IMR-90 (cell line): Measurements from ENCODE around the gene CHPF2. TPM values are rescaled to one million over a fixed set of nuclear protein-coding genes. Genes with fewer than 3 reads are reported as not detected.

Experiments used
- ATAC-seq: fragments of 200-7000 bp; cut with Tn5 transposase; 2 replicates; pipeline ENCODE4 v1.9.1; 2020; ENCODE audit warnings: low read depth, mild to moderate bottlenecking, moderate library complexity
- BruUV-seq: library from RNA; stranded (reverse); fragments of 400-500 nt; replicated peaks from 2 replicates; lab custom pipeline; 2021; lab: Mats Ljungman, UMichigan
- CTCF ChIA-PET: fragments of 300-600 bp; formaldehyde crosslinking; extraction: SDS; loops from one replicate; lab custom pipeline; 2021; ENCODE audit warnings: antibody characterized with exemption; lab: Yijun Ruan, JAX
- POLR2A ChIA-PET: fragments of 300-600 bp; sonication (Branson Sonifier 250); formaldehyde crosslinking; loops from one replicate; lab custom pipeline; 2022; ENCODE audit warnings: antibody characterized with exemption; ENCODE audit not compliant: unreplicated experiment; lab: Charles Lee
- DNase-seq: peaks from one replicate; pipeline ENCODE4 v3.0.0; 2013
- H2AFZ ChIP-seq: replicated peaks from 2 replicates; pipeline ENCODE3; 2013; ENCODE audit warnings: low read length, mild to moderate bottlenecking; ENCODE audit not compliant: poor library complexity
- H2AK5ac ChIP-seq: 2 replicates; pipeline ENCODE4 v1.6.1; 2013; ENCODE audit warnings: low read depth, low read length, inconsistent platforms
- H2AK9ac ChIP-seq: replicated peaks from 2 replicates; pipeline ENCODE3; 2013; ENCODE audit warnings: mild to moderate bottlenecking, low read depth, low read length, moderate library complexity; ENCODE audit not compliant: poor library complexity
- H2BK120ac ChIP-seq: 2 replicates; pipeline ENCODE4 v1.6.1; 2013; ENCODE audit warnings: low read depth, low read length, inconsistent platforms
- H2BK15ac ChIP-seq: 3 replicates; pipeline ENCODE4 v1.6.1; 2013; ENCODE audit warnings: low read depth, low read length, inconsistent platforms
- H2BK20ac ChIP-seq: 2 replicates; pipeline ENCODE4 v1.6.1; 2013; ENCODE audit warnings: low read depth, mild to moderate bottlenecking, inconsistent platforms, low read length, moderate library complexity
- H2BK5ac ChIP-seq: 2 replicates; pipeline ENCODE4 v1.6.1; 2013; ENCODE audit warnings: mild to moderate bottlenecking, low read depth, low read length, inconsistent platforms; ENCODE audit not compliant: poor library complexity, severe bottlenecking
- H3K14ac ChIP-seq: replicated peaks from 2 replicates; pipeline ENCODE4 v1.6.1; 2013; ENCODE audit warnings: low read depth, low read length, inconsistent platforms
- H3K18ac ChIP-seq: 2 replicates; pipeline ENCODE4 v1.6.1; 2013; ENCODE audit warnings: low read depth, low read length, control low read depth
- H3K23ac ChIP-seq: 2 replicates; pipeline ENCODE4 v1.6.1; 2013; ENCODE audit warnings: low read depth, low read length, inconsistent platforms
- H3K27ac ChIP-seq: 2 replicates; pipeline ENCODE4 v1.5.1; 2013; ENCODE audit warnings: mild to moderate bottlenecking, control low read depth, low read length; ENCODE audit not compliant: insufficient read depth
- H3K27me3 ChIP-seq: 2 replicates; pipeline ENCODE4 v1.6.1; 2013; ENCODE audit warnings: low read length; ENCODE audit not compliant: control insufficient read depth, insufficient read depth
- H3K36me3 ChIP-seq: 2 replicates; pipeline ENCODE4 v1.6.1; 2013; ENCODE audit warnings: low read length, mixed read lengths; ENCODE audit not compliant: control insufficient read depth, insufficient read depth
- H3K4ac ChIP-seq: 2 replicates; pipeline ENCODE4 v1.6.1; 2013; ENCODE audit warnings: low read depth, low read length, inconsistent platforms
- H3K4me1 ChIP-seq: 2 replicates; pipeline ENCODE4 v1.6.1; 2013; ENCODE audit warnings: low read length, mixed read lengths; ENCODE audit not compliant: control insufficient read depth, insufficient read depth
- H3K4me2 ChIP-seq: 2 replicates; pipeline ENCODE4 v1.6.1; 2013; ENCODE audit warnings: low read depth, mild to moderate bottlenecking, control low read depth, low read length, moderate library complexity
- H3K4me3 ChIP-seq: 2 replicates; pipeline ENCODE4 v1.5.1; 2013; ENCODE audit warnings: low read depth, mild to moderate bottlenecking, control low read depth, low read length, moderate library complexity; ENCODE audit not compliant: insufficient read depth
- H3K56ac ChIP-seq: 2 replicates; pipeline ENCODE4 v1.6.1; 2013; ENCODE audit warnings: low read length, inconsistent platforms; ENCODE audit not compliant: insufficient read depth; ENCODE audit errors: extremely low read depth
- H3K79me1 ChIP-seq, 2 experiments: 2 replicates each; pipeline ENCODE4 v1.6.1; 2013; ENCODE audit warnings: low read length in 2 of 2, inconsistent platforms in 1 of 2, low read depth in 1 of 2
- H3K9ac ChIP-seq: 2 replicates; pipeline ENCODE4 v1.6.1; 2013; ENCODE audit warnings: low read depth, low read length, control low read depth
- H3K9me1 ChIP-seq: 2 replicates; pipeline ENCODE4 v1.6.1; 2013; ENCODE audit warnings: low read length, inconsistent platforms; ENCODE audit not compliant: insufficient read depth
- H3K9me3 ChIP-seq: 2 replicates; pipeline ENCODE4 v1.6.1; 2013; ENCODE audit warnings: low read length; ENCODE audit not compliant: control insufficient read depth, insufficient read depth
- H4K20me1 ChIP-seq: 2 replicates; pipeline ENCODE4 v1.6.1; 2013; ENCODE audit warnings: low read length, inconsistent platforms; ENCODE audit not compliant: insufficient read depth
- H4K5ac ChIP-seq: 2 replicates; pipeline ENCODE4 v1.6.1; 2013; ENCODE audit warnings: mild to moderate bottlenecking, low read depth, low read length, control low read depth
- H4K8ac ChIP-seq, 2 experiments: 2 replicates each; pipeline ENCODE4 v1.6.1; 2013; ENCODE audit warnings: low read depth in 2 of 2, low read length in 2 of 2, control low read depth in 1 of 2, inconsistent platforms in 1 of 2
- H4K91ac ChIP-seq: 2 replicates; pipeline ENCODE4 v1.6.1; 2013; ENCODE audit warnings: low read depth, low read length, inconsistent platforms; ENCODE audit not compliant: insufficient read depth
- RCOR1 ChIP-seq: IDR thresholded peaks from 2 replicates; pipeline ENCODE4 v1.6.1; 2012; ENCODE audit warnings: mild to moderate bottlenecking, low read length, improper control_type of control experiment; ENCODE audit not compliant: insufficient replicate concordance
- WGBS, 2 experiments: methylation state at CpG; one replicate each; pipeline versions ENCODE4 v1.1.5 to v1.1.7; 2013; ENCODE audit warnings: missing lambda C conversion rate in 2 of 2; ENCODE audit not compliant: insufficient read length in 1 of 2; ENCODE audit errors: extremely low coverage in 2 of 2; 5-methylcytosine and 5-hydroxymethylcytosine counted together
- dilution Hi-C: fragments of 300-500 bp; cut with HindIII; formaldehyde crosslinking; loops from one replicate; pipeline ENCODE4 v1.14.3; 2018; ENCODE audit warnings: low sequenced_read_pairs; ENCODE audit not compliant: unreplicated experiment
- in situ Hi-C: fragments of 300-500 bp; cut with MboI; formaldehyde crosslinking; loops from 3 replicates; pipeline ENCODE4 v1.14.3; 2019; ENCODE audit warnings: low sequenced_read_pairs, inconsistent platforms, mixed read lengths
- intact Hi-C: fragments of 100-400 bp; cut with micrococcal nuclease; formaldehyde crosslinking; loops from 2 replicates; pipeline ENCODE4 v1.10.0; 2022
- polyA plus RNA-seq, 3 experiments: library from polyadenylated mRNA; depleted of rRNA; stranded (reverse); fragments of >200 nt; gene quantifications; 2 replicates each; pipeline ENCODE4 v1.2.3, GENCODE V29; 2012; ENCODE audit warnings: low replicate concordance in 1 of 3
- total RNA-seq: library from RNA; depleted of rRNA; stranded (reverse); fragments of >200 nt; gene quantifications from 2 replicates; pipeline ENCODE4 v1.2.3, GENCODE V29; 2012

The CHPF2 gene
- total and polyA plus RNA-seq, 2 of the 4 experiments (the other 2 are of a cell fraction): 26.2 to 77.0 TPM

DNA sequence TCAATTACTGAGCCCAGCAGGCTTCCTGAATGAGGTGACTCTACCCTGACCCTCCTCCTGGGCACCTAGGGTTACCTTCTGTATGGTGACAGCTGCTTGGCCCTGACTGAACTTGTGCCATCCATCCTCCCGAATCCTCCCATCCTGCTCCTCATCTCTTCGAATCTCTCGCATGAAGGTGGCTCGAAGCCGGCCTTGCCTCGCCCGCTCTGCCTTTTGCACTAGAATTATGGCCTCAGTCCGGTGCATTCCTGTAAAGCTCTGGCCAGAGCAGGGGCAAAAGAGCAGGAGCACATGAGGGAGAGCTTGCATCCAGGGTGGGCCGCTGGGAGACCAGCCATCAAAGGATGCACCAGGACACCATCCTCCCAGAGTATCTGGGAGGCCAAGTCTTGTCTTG, 29.4 kb upstream of the CHPF2 start:
- H2BK15ac ChIP-seq: no peak overlapping the region
- H3K4ac ChIP-seq: no peak overlapping the region
- H2AK9ac ChIP-seq: no peak overlapping the region
- H3K56ac ChIP-seq: no peak overlapping the region
- in situ Hi-C loops (no loop called here), dilution Hi-C loops (no loop called here), intact Hi-C loops (no loop called here)
- H2BK5ac ChIP-seq: no peak overlapping the region
- H4K5ac ChIP-seq: no peak overlapping the region
- H3K4me2 ChIP-seq: no peak overlapping the region
- H2BK20ac ChIP-seq: no peak overlapping the region
- no peak overlapping the region for H4K91ac ChIP-seq
- no TSS peak for BruUV-seq
- no peak overlapping the region for H3K23ac ChIP-seq
- no peaks in the 10 kb centered on the region for H3K36me3 ChIP-seq
- H3K4me1 ChIP-seq: no peaks in the 10 kb centered on the region
- POLR2A ChIA-PET: no interaction called here
- H2AFZ ChIP-seq: no peak overlapping the region
- H4K20me1 ChIP-seq: no peaks in the 10 kb centered on the region
- H3K27ac ChIP-seq: no peak overlapping the region
- no peak for TF ChIP-seq RCOR1
- CTCF ChIA-PET: no interaction called here
- ATAC-seq: no peak
- H3K4me3 ChIP-seq: no peak overlapping the region
- H3K14ac ChIP-seq: no peak overlapping the region
- no peaks in the 10 kb centered on the region for H3K9me3 ChIP-seq
- 90% methylated on average over 4 of the region's 9 CpGs; no CpG with 5 or more reads in 1 of the 2 experiments for WGBS, 2 experiments
- H2AK5ac ChIP-seq: no peak overlapping the region
- no peak overlapping the region for H3K9ac ChIP-seq
- H3K18ac ChIP-seq: no peak overlapping the region
- H2BK120ac ChIP-seq: no peak overlapping the region
- DNase-seq: no peak
- no peaks in the 10 kb centered on the region for H3K79me1 ChIP-seq
- no peaks in the 10 kb centered on the region for H3K9me1 ChIP-seq
- H3K27me3 ChIP-seq: peaks cover 90% of the 10 kb centered on the region
- H4K8ac ChIP-seq: no peak overlapping the region
